ENCODE data around the gene ICAM1. TPM values are rescaled to one million over a fixed set of nuclear protein-coding genes. Genes with fewer than 3 reads are reported as not detected.

Gene ICAM1
- total and polyA plus RNA-seq, 2 of the 8 experiments (the other 6 are each of a cell fraction or from before 2014, with no cell fraction given), result 4.0 to 9.4 TPM

GRCh38 chr19:10318807-10319682 is 48.1 kb downstream of the ICAM1 start:
- no peak overlapping the region for H2AFZ ChIP-seq (ENCODE audit: low read length)
- H3K9me3 ChIP-seq (ENCODE audit: insufficient read depth in 2 of 2, low read depth in 1 of 2, low read length in 1 of 2), result no peaks in the 10 kb centered on the region
- no peak overlapping the region for H2BK15ac ChIP-seq (ENCODE audit: low read length)
- CTCF ChIA-PET (ENCODE audit: partially characterized antibody), result interaction anchor here (0.6 to 2.1 kb wide), 6 partner anchors 20 to 130 kb away, joined by 3 to 12 read pairs (median 4); no protein-coding TSS in a partner anchor
- no peak overlapping the region for H3K4me3 ChIP-seq (ENCODE audit: extremely low read depth in 1 of 4, insufficient read depth in 2 of 4, low read depth in 3 of 4, low read length in 4 of 4)
- H3K4me1 ChIP-seq (replicated peaks in 1 of 4; ENCODE audit: control insufficient read depth in 3 of 4, insufficient read depth in 4 of 4, low read length in 3 of 4), result no peaks in the 10 kb centered on the region; a peak in 1 of 7 replicates
- H3K79me1 ChIP-seq (ENCODE audit: low read depth, low read length), result no peaks in the 10 kb centered on the region; the same call in 1 of the 2 replicates
- H2BK20ac ChIP-seq (ENCODE audit: low read length), result no peak overlapping the region
- no peak overlapping the region for H4K5ac ChIP-seq (ENCODE audit: insufficient read length, low read depth, low read length)
- H3K56ac ChIP-seq (replicated peaks; ENCODE audit: insufficient read length, low read depth, low read length), result no peak overlapping the region
- no peak for DNase-seq (ENCODE audit: low read depth in 1 of 2, low spot score in 2 of 2)
- no peak overlapping the region for H3K23ac ChIP-seq (ENCODE audit: insufficient read length)
- H3K36me3 ChIP-seq (ENCODE audit: control insufficient read depth in 2 of 4, insufficient read depth in 4 of 4, low read length in 3 of 4), result peaks cover 18 to 52% (median 42%) of the 10 kb centered on the region in 4 experiments
- POLR2A ChIA-PET (ENCODE audit: partially characterized antibody), result interaction anchor here (0.8 to 11.4 kb wide), 5 partner anchors 12 to 48 kb away, joined by 3 to 104 read pairs (median 4); partner anchors contain the start of genes ICAM1 and RAVER1
- no peak overlapping the region for H2BK5ac ChIP-seq (ENCODE audit: low read depth, low read length)
- no peak overlapping the region for H2BK120ac ChIP-seq (replicated peaks; ENCODE audit: low read depth, low read length)
- no peak overlapping the region for H3K4ac ChIP-seq (replicated peaks; ENCODE audit: insufficient read length, low read depth, low read length)
- no peak overlapping the region for H3K9ac ChIP-seq (replicated peaks in 1 of 4; ENCODE audit: extremely low read depth in 1 of 4, low read depth in 3 of 4, low read length in 3 of 4)
- no peak overlapping the region for H4K91ac ChIP-seq (replicated peaks; ENCODE audit: insufficient read length, low read length)
- no peak for FAIRE-seq
- WGBS, 2 experiments (ENCODE audit: extremely low coverage in 1 of 2, insufficient coverage in 1 of 2, insufficient read length in 1 of 2, insufficient replicate concordance in 2 of 2, low coverage in 1 of 2, low lambda C conversion rate in 2 of 2, missing lambda C conversion rate in 1 of 2), result 89% methylated on average over 13 of the region's 13 CpGs; no CpG with 5 or more reads in 1 of the 2 experiments
- peaks cover 0 to 11% of the 10 kb centered on the region in 2 experiments for H4K20me1 ChIP-seq (replicated peaks in 1 of 2; ENCODE audit: control insufficient read depth in 1 of 2, insufficient read depth in 2 of 2, low read length in 2 of 2)
- H3K14ac ChIP-seq (ENCODE audit: insufficient read length), result no peak overlapping the region
- H3K27me3 ChIP-seq (replicated peaks in 1 of 4; ENCODE audit: control insufficient read depth in 3 of 4, extremely low read depth in 1 of 4, insufficient read depth in 3 of 4, low read length in 3 of 4), result no peaks in the 10 kb centered on the region; a peak in 1 of 7 replicates
- H4K8ac ChIP-seq (ENCODE audit: extremely low read depth, insufficient read depth, low read length), result no peak overlapping the region
- no peak overlapping the region for H3K27ac ChIP-seq (ENCODE audit: low read depth, low read length)
- H3K79me2 ChIP-seq (ENCODE audit: control insufficient read depth in 1 of 2, insufficient read depth in 2 of 2, low read length in 2 of 2), result no peaks in the 10 kb centered on the region
- H2AK5ac ChIP-seq (ENCODE audit: low read depth, low read length), result no peak overlapping the region
- H3K18ac ChIP-seq (ENCODE audit: extremely low read depth, low read length), result no peak overlapping the region
- peaks cover 3% of the 10 kb centered on the region; the same call in 1 of the 2 replicates for H3K23me2 ChIP-seq (ENCODE audit: low read depth, low read length)
- no peak overlapping the region for H3K4me2 ChIP-seq (ENCODE audit: insufficient read depth in 1 of 2, low read depth in 2 of 2, low read length in 2 of 2)
- H2BK12ac ChIP-seq (ENCODE audit: low read depth, low read length), result no peak overlapping the region
- no peak for TF ChIP-seq RFX5 (IDR thresholded peaks at IDR 0.05; ENCODE audit: borderline replicate concordance, low read depth, low read length)
- no peak for TF ChIP-seq ATF2 (IDR thresholded peaks at IDR 0.05; ENCODE audit: low read length)
- no peak for TF ChIP-seq TCF12 (IDR thresholded peaks at IDR 0.05; ENCODE audit: low read depth, low read length)
- no peak for TF ChIP-seq TBP (IDR thresholded peaks at IDR 0.05; ENCODE audit: low read depth, low read length)
- TF ChIP-seq USF2 (IDR thresholded peaks at IDR 0.05; ENCODE audit: low read length), result no peak
- TF ChIP-seq RNF2 (IDR thresholded peaks at IDR 0.05; ENCODE audit: borderline replicate concordance, low read depth, low read length, missing control alignments, poor library complexity, severe bottlenecking), result no peak
- no peak for TF ChIP-seq POU5F1 (IDR thresholded peaks at IDR 0.05; ENCODE audit: low read depth, low read length)
- TF ChIP-seq SIX5 (IDR thresholded peaks at IDR 0.05; ENCODE audit: low read depth, low read length), result no peak
- no peak for TF ChIP-seq BACH1 (IDR thresholded peaks at IDR 0.05; ENCODE audit: low read length)

Measured in H1 (cell line).